T-helper 17 cell (primary cell): ENCODE data around the gene HMGN1. TPM values are rescaled to one million over a fixed set of nuclear protein-coding genes. Genes with fewer than 3 reads are reported as not detected.

Source experiments
- total RNA-seq, 4 donors: library from RNA in 2 of 4; stranded (reverse) in 2 of 4; gene quantifications; one replicate each; pipeline ENCODE4 v1.2.3 and lab custom pipeline; 2022 to 2026

HMGN1 gene
- total RNA-seq, 2 donors from 2014 or later: 183 to 231 TPM

Other genes with a start within 250 kb of the HMGN1 start
- 10 to 100 TPM; 10.5 to 14.6 TPM for gene PSMG1, start 165.6 kb downstream of the HMGN1 start, total RNA-seq
- gene BRWD1, start 35.5 kb downstream of the HMGN1 start, total RNA-seq: 10 to 100 TPM; 71.9 to 81.6 TPM
- gene LCA5L, start 96.7 kb upstream of the HMGN1 start, total RNA-seq: under 1 TPM in 1 of 2 donors, not detected in 1; 0.57 TPM
- gene SH3BGR, start 102.9 kb upstream of the HMGN1 start, total RNA-seq: under 1 TPM; 0.57 to 0.86 TPM